K562 (cell line): Measurements from ENCODE around the gene LMOD1. TPM values are rescaled to one million over a fixed set of nuclear protein-coding genes. Genes with fewer than 3 reads are reported as not detected.

ENCODE experiments used
- ARID1B ChIP-seq: fragments of 450-650 bp; IDR thresholded peaks from 2 replicates; pipeline ENCODE4 v1.6.1; 2016; ENCODE audit warnings: antibody characterized with exemption, mild to moderate bottlenecking, inconsistent platforms
- ARNT ChIP-seq, 2 experiments: fragments of 450-650 bp; IDR thresholded peaks; 2 replicates each; pipeline ENCODE4 v1.6.1; 2016; ENCODE audit warnings: mild to moderate bottlenecking in 1 of 2
- ATF3 ChIP-seq, 2 experiments: fragments of 450-650 bp in 1 of 2; sonication (generic) in 1 of 2; formaldehyde crosslinking in 1 of 2; IDR thresholded peaks in 1 of 2; conservative IDR thresholded peaks in 1 of 2; 2 replicates each; pipeline versions ENCODE4 v1.6.1 to v1.8.1; 2016 to 2023; ENCODE audit warnings: mild to moderate bottlenecking in 2 of 2, moderate library complexity in 2 of 2, inconsistent platforms in 1 of 2, missing genetic modification reagents in 1 of 2
- BCOR ChIP-seq: fragments of 450-650 bp; IDR thresholded peaks from 2 replicates; pipeline ENCODE4 v1.6.1; 2016
- CBX3 ChIP-seq, 2 experiments: IDR thresholded peaks; 1 replicate in 1 of 2; 2 replicates in 1 of 2; pipeline ENCODE4 v1.6.1; 2012; ENCODE audit warnings: inconsistent platforms in 2 of 2, low read length in 2 of 2, borderline replicate concordance in 1 of 2, control low read depth in 1 of 2
- EP400 ChIP-seq: fragments of 450-650 bp; IDR thresholded peaks from 2 replicates; pipeline ENCODE4 v1.6.1; 2017; ENCODE audit warnings: antibody characterized with exemption, mild to moderate bottlenecking, moderate library complexity
- EWSR1 ChIP-seq: fragments of 450-650 bp; IDR thresholded peaks from 2 replicates; pipeline ENCODE4 v1.6.1; 2018; ENCODE audit warnings: borderline replicate concordance, mild to moderate bottlenecking, low read depth, moderate library complexity; ENCODE audit not compliant: partially characterized antibody
- HDAC2 ChIP-seq: fragments of 450-650 bp; IDR thresholded peaks from 2 replicates; pipeline ENCODE4 v1.6.1; 2016; ENCODE audit warnings: mild to moderate bottlenecking
- MAFG ChIP-seq: fragments of 450-650 bp; conservative IDR thresholded peaks from 2 replicates; pipeline ENCODE4 v1.6.1; 2016; ENCODE audit warnings: missing genetic modification characterization, missing compliant biosample characterization
- MTA1 ChIP-seq: fragments of 450-650 bp; IDR thresholded peaks from 2 replicates; pipeline ENCODE4 v1.6.1; 2017; ENCODE audit warnings: borderline replicate concordance
- NFE2 ChIP-seq: IDR thresholded peaks from 2 replicates; pipeline ENCODE4 v1.6.1; 2014; ENCODE audit warnings: antibody characterized with exemption, low read depth
- NFIC ChIP-seq: fragments of 450-650 bp; IDR thresholded peaks from 2 replicates; pipeline ENCODE4 v1.6.1; 2017; ENCODE audit warnings: mild to moderate bottlenecking, inconsistent platforms
- POLR2H ChIP-seq: IDR thresholded peaks from 2 replicates; pipeline ENCODE4 v1.6.1; 2016; ENCODE audit warnings: missing genetic modification characterization, low read depth, mild to moderate bottlenecking, control low read depth, missing compliant biosample characterization, moderate library complexity
- RBM25 ChIP-seq: fragments of 200-400 bp; formaldehyde crosslinking; IDR thresholded peaks from 2 replicates; pipeline ENCODE4 v1.6.1; 2018; ENCODE audit warnings: low read length, low read depth, moderate library complexity; ENCODE audit not compliant: severe bottlenecking
- SMAD4 ChIP-seq: fragments of 250-450 bp; sonication (Bioruptor Pico); conservative IDR thresholded peaks from 2 replicates; pipeline ENCODE4 v1.8.0; 2021; ENCODE audit warnings: inconsistent platforms, mild to moderate bottlenecking, moderate library complexity
- SMARCA4 ChIP-seq: fragments of 450-650 bp; IDR thresholded peaks from 2 replicates; pipeline ENCODE4 v1.6.1; 2016
- SPI1 ChIP-seq: IDR thresholded peaks from 2 replicates; pipeline ENCODE4 v1.6.1; 2011; ENCODE audit warnings: low read depth, low read length, control low read depth, borderline replicate concordance
- TCF15 ChIP-seq: fragments of 250-450 bp; sonication (Bioruptor Pico); IDR thresholded peaks from 2 replicates; pipeline ENCODE4 v1.8.0; 2022; ENCODE audit warnings: moderate library complexity, mild to moderate bottlenecking, inconsistent platforms
- TEAD1 ChIP-seq, 2 experiments: fragments of 450-650 bp in 1 of 2; sonication (generic) in 1 of 2; formaldehyde crosslinking; IDR thresholded peaks; 2 replicates each; pipeline versions ENCODE4 v1.4.0 to v1.8.0; 2020 to 2022; ENCODE audit warnings: mild to moderate bottlenecking in 2 of 2, missing genetic modification reagents in 1 of 2
- THAP7 ChIP-seq: fragments of 250-450 bp; sonication (Bioruptor Pico); IDR thresholded peaks from 2 replicates; pipeline ENCODE4 v1.5.0; 2021
- XRCC5 ChIP-seq: fragments of 200-400 bp; formaldehyde crosslinking; IDR thresholded peaks from 2 replicates; pipeline ENCODE4 v1.6.1; 2017; ENCODE audit warnings: low read depth, mild to moderate bottlenecking, low read length
- ZBTB26 ChIP-seq: fragments of 450-650 bp; formaldehyde crosslinking; IDR thresholded peaks from 2 replicates; pipeline ENCODE4 v1.4.0; 2022; ENCODE audit warnings: missing genetic modification characterization
- ZNF134 ChIP-seq: fragments of 250-450 bp; sonication (Bioruptor Pico); conservative IDR thresholded peaks from 2 replicates; pipeline ENCODE4 v1.4.0; 2020
- polyA plus RNA-seq, 8 experiments: library from polyadenylated mRNA; depleted of rRNA in 4 of 8; stranded (reverse) in 5 of 8; unstranded in 3 of 8; fragments of >200 nt; fragmentation: Nextera tagmentation in 2 of 8; fragmentation: Illumina TruSeq in 1 of 8; extraction: Ambion mirVana in 2 of 8; extraction: Trizol in 1 of 8; gene quantifications; 2 replicates each; pipeline versions ENCODE4 v1.2.1 to v1.2.3, GENCODE V29; 2011 to 2014; ENCODE audit warnings: inconsistent platforms in 1 of 8, missing spikeins in 1 of 8
- total RNA-seq, 7 experiments: library from RNA; depleted of rRNA in 6 of 7; stranded (reverse); fragments of >200 nt in 6 of 7; fragmentation: Illumina TruSeq in 2 of 7; extraction: Trizol in 2 of 7; gene quantifications; 2 replicates each; pipeline versions ENCODE4 v1.2.1 to v1.2.3, GENCODE V29; 2011 to 2021; ENCODE audit warnings: low replicate concordance in 1 of 7
- TF ChIP-seq, protein P1 (sequence below): IDR thresholded peaks from 2 replicates; pipeline ENCODE4 v1.6.1; 2014; ENCODE audit warnings: antibody characterized with exemption

LMOD1 gene
- total and polyA plus RNA-seq, 9 of the 15 experiments (the other 6 are each of a cell fraction or from before 2014, with no cell fraction given), result 0.03 to 0.54 (median 0.38) TPM; not detected in 1

- TF ChIP-seq, protein P1, sequence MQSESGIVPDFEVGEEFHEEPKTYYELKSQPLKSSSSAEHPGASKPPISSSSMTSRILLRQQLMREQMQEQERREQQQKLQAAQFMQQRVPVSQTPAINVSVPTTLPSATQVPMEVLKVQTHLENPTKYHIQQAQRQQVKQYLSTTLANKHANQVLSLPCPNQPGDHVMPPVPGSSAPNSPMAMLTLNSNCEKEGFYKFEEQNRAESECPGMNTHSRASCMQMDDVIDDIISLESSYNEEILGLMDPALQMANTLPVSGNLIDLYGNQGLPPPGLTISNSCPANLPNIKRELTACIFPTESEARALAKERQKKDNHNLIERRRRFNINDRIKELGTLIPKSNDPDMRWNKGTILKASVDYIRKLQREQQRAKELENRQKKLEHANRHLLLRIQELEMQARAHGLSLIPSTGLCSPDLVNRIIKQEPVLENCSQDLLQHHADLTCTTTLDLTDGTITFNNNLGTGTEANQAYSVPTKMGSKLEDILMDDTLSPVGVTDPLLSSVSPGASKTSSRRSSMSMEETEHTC, result no peak
- TF ChIP-seq ATF3 (IDR thresholded peaks at IDR 0.05), result peak; percentile 17; the same call in 1 of the 2 replicates
- TF ChIP-seq ATF3 (CRISPR knock-in tag; conservative IDR thresholded peaks at IDR 0.05), result no peak
- peak; percentile 26; the same call in 1 of the 2 replicates for TF ChIP-seq BCOR
- TF ChIP-seq SPI1, result peak; percentile 60; the same call in 1 of the 2 replicates
- TF ChIP-seq HDAC2, result peak; percentile 55; the same call in 1 of the 2 replicates
- TF ChIP-seq XRCC5, result no peak
- no peak for TF ChIP-seq POLR2H (tag)
- 0 out of 2 replicates have a peak, but pooled peaks have one; percentile 21 for TF ChIP-seq EP400
- TF ChIP-seq ZBTB26 (CRISPR knock-in tag), result no peak
- TF ChIP-seq CBX3 (IDR thresholded peaks at IDR 0.05; ENCODE audit: borderline replicate concordance in 1 of 2, low read length in 2 of 2), result peak in 1 of 2 experiments; percentile 60; a peak in 1 of 3 replicates
- TF ChIP-seq EWSR1, result no peak
- TF ChIP-seq ARNT (IDR thresholded peaks at IDR 0.05), result 0 out of 4 replicates have a peak, but pooled peaks of 1 of the 2 experiments have one; percentile 34
- TF ChIP-seq MTA1, result no peak
- peak; percentile 49 for TF ChIP-seq ARID1B
- 0 out of 2 replicates have a peak, but pooled peaks have one; percentile 17 for TF ChIP-seq SMAD4 (CRISPR knock-in tag)
- no peak for TF ChIP-seq THAP7
- peak; percentile 69; the same call in 1 of the 2 replicates for TF ChIP-seq SMARCA4
- TF ChIP-seq MAFG, result peak; percentile 98
- TF ChIP-seq TCF15, result no peak
- no peak for TF ChIP-seq ZNF134 (CRISPR knock-in tag)
- 0 out of 4 replicates have a peak, but pooled peaks of 1 of the 2 experiments have one; percentile 6 for TF ChIP-seq TEAD1 (CRISPR knock-in tag; IDR thresholded peaks at IDR 0.05)
- TF ChIP-seq RBM25, result peak; percentile 33
- peak; percentile 96 for TF ChIP-seq NFE2
- TF ChIP-seq NFIC, result no peak
Observed at GRCh38 chr1:201921952-201922558, 24.3 kb downstream of the LMOD1 start (continued).
